ENCODE data around the gene SLC39A13.
A peak's percentile ranks its signal among the peaks of the same experiment; 100 is the strongest.

Gene SLC39A13

DNA sequence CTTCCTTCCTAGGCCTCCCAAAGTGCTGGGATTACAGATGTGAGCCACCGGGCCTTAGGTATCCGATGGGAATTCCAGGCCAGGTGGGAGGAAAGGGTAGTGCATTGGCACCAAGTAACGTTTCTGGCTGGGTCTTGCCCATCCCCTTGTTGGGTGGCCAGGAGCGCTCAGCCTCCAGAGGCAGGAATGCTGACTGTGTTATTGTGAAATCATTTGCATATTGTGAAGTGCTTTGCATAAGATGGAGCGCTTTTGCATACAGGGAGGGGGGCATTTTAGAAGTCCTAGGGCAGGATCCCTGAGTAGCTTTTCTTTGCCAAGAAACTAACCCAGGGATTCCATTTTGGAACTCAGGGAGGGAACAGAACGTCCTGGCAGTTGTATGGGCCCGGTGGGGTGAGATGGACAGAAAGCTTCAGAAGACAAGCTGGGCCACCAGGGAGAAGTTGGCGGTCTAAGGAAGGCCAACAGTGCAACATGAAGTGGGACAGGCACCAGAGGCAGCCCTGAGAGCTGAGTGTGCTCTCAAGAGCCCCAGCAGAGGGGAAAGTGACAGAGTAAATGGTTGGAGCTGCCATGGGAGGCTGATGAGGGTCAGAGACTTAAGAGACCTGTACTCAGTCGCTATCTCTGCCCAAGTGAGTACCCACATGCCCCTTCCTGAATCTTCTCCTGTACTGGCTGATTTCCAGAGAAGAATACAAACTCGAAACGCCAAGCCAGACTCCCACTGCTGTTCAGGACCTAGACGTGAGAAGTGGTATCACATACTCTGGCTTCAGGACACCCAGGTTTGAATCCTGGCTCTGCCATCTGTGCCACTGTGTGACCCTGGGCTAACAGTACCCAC lies 1.3 kb upstream of the SLC39A13 start:
- no peak for DNase-seq

DNA sequence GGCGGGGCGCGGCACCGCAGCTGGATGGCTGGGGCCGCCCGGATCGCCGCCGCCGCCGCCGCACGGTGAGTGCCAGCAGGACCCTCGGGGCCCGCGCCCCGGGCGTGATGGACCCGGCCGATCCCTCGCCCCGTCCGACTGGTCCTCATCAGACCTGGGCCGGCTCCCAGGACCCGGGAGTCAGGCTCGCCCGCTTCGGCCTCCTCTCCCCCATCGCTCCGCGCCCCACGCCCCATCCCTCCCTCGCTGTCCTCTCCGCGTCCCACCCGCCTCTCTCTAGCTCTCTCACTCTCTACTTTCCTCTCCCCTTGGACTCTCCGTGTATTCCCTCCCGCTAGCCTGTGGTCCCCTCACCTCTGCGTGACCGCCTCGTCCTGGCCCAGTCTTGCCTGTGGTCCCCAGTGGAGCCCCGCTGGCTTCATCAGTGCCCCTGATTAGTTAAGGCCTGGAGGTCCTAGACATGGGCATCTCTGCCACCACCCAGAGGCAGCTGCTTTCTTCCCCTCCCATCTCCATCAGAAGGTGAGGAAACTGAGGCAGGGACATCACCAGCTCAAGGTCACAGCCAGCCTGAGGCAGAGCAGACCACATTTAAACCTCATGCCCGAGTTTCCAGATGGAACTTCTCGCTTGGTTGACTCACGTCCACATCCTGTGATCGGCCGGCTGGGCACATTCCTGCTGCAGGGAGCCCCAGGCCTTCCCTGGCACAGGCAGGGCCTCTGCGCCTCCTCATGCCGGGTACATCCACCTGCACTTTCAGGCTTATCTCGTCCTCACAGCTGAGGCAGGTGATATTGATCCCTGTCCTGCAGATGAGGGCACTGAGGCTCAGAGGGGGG lies 429 bp downstream of the SLC39A13 start:
- DNase-seq, result peak; percentile 80

DNA sequence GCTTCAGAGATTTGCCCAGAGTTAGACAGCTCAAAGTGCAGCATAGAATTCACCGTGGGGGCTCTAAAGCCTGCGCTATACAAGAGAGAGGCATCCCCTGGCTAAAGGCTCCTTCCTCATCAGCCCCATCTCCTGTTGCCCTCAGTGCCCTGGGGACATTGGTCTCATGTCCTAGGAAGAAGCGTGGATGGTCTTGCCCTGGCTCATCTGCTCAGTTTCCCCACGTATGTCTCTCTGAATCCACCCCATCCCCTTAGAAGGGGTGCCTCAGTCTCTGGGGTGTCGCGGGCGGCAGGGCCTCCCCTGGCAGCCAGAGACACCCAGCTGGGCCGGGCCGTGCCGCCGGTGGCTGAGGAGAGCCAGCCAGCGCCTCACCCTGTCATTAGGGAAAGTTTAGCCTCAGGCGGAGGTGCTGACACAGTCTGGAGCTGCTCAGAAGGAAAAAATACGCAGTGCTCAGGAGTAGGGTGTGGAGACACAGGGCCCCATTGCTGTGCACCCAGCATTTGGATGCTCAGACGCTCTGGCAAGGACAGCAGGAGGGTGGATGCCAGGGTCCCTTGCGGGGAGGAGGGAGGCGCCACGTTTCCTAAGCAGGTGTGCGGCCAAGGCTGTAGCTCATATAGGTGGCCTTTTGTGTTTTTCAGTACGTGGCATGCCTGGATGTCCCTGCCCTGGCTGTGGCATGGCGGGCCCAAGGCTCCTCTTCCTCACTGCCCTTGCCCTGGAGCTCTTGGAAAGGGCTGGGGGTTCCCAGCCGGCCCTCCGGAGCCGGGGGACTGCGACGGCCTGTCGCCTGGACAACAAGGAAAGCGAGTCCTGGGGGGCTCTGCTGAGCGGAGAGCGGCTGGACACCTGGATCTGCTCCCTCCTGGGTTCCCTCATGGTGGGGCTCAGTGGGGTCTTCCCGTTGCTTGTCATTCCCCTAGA lies 1.3 kb downstream of the SLC39A13 start:
- DNase-seq, result peak; percentile 60

DNA sequence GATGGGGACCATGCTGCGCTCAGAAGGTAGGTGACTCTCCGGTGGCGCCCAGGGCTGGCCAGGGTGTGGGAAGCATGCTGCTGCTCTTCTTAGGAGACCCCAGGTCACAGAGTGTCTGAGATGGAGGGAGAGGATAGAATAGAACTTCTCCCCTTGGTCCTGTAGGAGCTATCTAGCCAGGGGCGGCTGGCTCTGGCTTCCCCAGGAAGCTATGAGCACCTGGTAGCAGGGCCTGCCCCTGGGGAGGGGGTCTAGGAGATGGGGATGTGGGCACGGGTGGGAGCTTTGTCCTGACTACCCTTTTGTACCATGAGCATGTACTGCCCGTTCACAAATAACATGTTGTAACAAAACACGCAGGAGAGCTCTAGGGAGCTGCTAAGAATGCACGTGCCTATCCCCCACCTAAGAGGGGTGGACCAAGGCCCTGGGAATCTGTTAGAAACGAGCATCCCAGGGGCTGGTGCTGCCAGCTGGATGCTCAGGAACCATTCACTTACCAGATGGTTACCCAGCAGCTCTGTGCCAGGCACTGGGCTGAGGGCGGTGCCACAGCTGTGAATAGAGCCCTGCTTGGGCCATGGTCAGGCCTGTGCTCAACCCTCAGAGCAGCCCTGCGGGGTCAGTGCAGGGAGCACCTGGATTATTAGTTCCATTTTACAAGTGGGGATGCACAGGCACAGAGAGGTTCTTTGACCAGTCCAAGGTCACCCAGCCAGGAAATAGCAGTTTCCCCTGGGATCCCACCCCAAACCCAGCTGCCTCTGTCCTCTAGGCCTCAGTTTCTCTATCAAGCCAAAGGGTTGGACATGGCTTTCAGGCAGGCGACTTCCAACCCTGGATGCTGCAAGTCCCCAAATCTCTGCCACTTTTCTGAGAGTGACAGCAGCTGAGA lies 2.2 kb downstream of the SLC39A13 start:
- DNase-seq, result no peak

DNA sequence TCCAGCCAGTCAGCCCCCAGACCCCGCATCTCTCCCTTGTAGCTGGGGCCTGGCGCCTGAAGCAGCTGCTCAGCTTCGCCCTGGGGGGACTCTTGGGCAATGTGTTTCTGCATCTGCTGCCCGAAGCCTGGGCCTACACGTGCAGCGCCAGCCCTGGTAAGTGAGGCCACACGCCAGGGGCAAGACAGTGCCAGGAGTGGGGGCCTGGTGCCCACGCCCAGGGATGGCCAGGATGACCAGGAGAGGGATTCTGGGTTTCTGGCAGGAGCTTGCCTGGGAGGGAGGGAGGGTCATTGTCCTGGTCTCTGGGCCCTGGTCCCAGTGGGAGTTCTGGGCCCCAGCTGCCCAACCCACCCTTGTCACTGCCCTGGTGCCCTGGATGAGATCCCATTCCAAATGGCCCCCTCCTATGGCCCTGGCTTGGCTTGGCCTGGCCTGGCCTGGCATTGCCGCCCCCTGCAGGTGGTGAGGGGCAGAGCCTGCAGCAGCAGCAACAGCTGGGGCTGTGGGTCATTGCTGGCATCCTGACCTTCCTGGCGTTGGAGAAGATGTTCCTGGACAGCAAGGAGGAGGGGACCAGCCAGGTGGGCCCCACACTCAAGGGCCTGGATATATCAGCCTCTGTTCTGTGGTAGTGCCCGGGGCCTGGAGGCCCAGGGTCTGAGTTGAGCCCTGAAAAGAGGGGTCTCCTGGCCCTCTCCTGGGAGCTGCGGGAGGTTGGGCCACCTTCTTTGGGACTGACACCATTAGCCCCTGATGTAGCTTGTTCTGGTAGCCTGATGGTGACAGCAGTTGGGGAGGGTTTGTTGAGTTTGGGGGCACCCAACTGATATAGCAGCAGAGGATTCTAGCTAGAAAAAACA lies 3.7 kb downstream of the SLC39A13 start:
- DNase-seq, result peak; percentile 83

DNA sequence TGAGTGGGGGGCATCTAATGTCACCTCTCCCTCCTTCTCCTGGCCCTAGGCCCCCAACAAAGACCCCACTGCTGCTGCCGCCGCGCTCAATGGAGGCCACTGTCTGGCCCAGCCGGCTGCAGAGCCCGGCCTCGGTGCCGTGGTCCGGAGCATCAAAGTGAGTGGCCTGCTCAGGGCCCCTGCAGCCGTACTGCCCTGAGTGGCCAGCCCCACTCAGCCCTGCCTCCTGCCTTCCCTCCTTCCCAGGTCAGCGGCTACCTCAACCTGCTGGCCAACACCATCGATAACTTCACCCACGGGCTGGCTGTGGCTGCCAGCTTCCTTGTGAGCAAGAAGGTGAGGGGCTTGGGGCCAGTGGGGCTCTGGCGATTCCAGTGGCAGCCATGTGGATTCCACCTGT lies 5.0 kb downstream of the SLC39A13 start:
- no peak for DNase-seq

DNA sequence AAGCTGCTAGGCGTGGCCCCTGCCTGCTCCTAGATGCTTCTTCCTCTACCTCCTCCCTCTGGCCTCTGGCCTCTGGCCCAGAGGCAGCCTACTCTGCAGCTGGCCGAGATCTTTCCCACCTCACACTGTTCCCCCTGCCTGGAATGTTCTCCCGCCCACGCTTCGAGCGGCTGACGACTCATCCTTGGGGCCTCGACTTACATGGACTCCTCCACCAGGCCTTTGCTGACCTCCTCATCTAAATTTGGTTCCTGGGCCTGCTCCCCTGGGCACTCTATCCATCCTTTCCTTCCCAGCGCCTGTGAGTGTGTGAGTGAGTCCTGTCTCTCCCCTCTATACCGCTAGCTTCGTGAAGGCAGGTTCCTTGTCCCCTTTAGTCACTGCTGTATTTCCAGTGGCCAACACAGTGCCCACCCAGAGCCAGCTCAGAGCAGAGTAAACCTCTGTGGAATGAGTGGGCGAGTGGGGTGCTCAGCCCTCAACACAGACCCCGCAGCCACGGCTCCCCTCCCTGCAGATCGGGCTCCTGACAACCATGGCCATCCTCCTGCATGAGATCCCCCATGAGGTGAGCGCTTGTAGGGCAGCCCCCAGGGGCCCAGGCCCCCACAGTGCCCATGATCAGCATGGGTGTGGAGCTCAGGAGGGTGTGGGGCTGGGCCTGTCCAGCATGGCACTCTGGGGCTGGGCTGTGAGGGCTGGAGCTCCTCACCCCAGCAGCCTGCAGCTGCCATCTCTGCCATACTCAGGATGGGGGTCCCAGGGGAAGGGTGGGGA lies 5.7 kb downstream of the SLC39A13 start:
- DNase-seq, result peak; percentile 82

DNA sequence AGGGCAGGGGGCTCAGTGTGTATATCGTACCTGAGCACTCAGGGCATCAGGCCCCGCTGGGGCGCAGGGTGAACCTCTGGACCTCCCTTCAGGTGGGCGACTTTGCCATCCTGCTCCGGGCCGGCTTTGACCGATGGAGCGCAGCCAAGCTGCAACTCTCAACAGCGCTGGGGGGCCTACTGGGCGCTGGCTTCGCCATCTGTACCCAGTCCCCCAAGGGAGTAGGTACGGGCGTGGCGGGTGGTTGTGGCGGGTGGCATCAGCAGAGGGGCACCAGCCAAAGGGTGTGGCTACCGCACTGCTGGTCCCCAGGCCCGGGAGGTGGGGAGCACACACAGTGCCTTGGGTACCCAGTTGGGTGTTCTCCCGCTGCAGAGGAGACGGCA lies 6.3 kb downstream of the SLC39A13 start:
- DNase-seq, result no peak

DNA sequence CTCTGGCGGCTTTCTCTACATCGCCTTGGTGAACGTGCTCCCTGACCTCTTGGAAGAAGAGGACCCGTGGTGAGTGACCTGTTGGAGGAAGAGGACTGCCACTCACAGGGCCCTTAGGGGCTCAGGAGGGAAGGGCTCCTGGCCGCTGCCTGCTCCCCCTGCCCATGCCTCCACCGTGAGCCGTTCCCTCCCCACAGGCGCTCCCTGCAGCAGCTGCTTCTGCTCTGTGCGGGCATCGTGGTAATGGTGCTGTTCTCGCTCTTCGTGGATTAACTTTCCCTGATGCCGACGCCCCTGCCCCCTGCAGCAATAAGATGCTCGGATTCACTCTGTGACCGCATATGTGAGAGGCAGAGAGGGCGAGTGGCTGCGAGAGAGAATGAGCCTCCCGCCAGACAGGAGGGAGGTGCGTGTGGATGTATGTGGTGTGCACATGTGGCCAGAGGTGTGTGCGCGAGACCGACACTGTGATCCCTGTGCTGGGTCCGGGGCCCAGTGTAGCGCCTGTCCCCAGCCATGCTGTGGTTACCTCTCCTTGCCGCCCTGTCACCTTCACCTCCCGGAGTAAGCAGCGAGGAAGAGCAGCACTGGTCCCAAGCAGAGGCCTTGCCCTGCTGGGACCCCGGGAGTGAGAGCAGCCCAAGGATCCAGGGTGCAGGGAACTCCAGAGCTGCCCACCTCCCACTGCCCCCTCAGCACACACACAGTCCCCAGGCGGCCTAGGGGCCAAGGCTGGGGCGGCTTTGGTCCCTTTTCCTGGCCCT lies 6.9 kb downstream of the SLC39A13 start:
- DNase-seq, result no peak

DNA sequence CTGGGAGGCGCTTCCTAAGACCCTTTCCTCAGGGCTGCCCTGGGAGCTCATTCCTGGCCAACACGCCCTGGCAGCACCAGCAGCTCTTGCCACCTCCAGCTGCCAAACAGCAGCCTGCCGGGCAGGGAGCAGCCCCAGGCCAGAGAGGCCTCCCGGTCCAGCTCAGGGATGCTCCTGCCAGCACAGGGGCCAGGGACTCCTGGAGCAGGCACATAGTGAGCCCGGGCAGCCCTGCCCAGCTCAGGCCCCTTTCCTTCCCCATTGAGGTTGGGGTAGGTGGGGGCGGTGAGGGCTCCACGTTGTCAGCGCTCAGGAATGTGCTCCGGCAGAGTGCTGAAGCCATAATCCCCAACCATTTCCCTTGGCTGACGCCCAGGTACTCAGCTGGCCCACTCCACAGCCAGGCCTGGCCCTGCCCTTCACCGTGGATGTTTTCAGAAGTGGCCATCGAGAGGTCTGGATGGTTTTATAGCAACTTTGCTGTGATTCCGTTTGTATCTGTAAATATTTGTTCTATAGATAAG lies 7.6 kb downstream of the SLC39A13 start:
- peak; percentile 86 for DNase-seq

DNA sequence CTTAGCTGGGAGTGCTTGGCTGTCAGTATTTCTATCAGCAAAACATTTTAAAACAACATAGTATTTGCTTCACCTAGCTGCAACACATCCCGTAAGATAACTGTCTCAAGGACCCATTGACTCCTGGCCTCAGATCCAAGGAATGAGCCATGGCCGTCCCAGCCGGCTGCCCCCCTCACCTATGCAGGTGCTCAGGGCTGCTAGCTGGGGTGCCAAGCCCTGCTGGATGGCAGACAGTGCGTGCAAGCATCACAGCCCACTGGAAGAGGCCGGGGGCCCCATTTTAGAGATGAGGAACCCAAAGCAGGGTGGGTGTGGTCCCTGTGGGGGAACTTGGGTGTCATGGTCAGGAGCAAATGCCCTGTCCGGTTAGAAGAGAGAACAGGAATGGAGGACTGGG lies 9.3 kb downstream of the SLC39A13 start:
- DNase-seq, result no peak

DNA sequence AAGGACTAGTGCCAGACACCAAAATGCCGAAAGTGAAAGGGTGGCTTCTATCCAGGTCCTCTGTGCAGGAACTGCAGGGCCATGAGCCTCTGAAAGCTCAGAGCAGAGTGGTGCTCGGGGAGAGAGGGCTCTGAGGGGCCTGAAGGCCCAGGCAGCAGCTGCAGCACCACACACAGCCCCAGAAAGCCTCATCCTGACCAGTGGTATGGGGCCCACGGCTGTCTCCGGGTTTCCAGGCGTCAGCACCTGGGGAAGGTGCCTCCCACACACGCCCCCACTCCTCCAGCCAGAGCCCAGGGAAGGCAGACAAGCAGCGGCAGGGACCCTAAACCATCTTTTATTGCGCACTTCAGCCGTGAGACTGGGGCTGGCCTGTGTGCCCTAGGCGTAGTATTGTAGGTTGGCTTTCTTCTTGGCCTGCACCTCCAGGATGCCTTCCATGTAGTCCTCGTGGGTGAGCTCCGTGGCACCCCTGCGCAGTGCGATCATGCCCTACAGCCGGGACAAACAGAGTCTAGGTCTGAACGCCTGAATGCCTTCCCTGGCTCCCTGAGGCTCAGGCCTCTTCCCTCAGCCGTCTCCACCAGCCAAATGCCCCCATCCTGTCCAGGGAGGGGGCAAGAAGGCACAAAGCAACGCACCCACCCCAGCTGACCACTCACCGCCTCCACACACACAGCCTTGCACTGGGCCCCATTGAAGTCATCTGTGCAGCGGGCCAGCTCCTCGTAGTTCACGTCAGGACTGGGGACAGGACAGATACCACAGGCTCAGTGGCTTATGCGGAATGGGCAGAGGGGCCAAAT lies 10.3 kb downstream of the SLC39A13 start:
- DNase-seq, result no peak

DNA sequence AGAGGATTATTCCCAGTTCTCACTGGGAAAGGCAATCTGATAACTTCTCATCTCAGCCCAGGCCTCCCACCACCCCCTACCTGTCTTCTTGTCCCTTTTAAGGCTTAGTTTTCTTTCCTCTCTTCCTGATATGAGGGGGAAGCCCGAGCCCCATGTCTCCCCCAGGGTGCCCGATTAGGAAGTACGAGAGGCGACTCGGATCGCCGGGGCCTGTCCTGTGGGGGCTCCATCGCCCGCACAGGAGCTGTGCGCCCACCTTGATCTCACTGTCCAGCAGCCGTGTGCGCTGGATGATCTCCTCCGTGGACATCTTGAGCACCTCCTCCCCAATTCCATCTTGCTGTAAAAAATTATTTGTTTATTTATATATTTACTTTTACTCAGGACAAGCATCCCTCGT lies 17.2 kb downstream of the SLC39A13 start:
- DNase-seq, result no peak

DNA sequence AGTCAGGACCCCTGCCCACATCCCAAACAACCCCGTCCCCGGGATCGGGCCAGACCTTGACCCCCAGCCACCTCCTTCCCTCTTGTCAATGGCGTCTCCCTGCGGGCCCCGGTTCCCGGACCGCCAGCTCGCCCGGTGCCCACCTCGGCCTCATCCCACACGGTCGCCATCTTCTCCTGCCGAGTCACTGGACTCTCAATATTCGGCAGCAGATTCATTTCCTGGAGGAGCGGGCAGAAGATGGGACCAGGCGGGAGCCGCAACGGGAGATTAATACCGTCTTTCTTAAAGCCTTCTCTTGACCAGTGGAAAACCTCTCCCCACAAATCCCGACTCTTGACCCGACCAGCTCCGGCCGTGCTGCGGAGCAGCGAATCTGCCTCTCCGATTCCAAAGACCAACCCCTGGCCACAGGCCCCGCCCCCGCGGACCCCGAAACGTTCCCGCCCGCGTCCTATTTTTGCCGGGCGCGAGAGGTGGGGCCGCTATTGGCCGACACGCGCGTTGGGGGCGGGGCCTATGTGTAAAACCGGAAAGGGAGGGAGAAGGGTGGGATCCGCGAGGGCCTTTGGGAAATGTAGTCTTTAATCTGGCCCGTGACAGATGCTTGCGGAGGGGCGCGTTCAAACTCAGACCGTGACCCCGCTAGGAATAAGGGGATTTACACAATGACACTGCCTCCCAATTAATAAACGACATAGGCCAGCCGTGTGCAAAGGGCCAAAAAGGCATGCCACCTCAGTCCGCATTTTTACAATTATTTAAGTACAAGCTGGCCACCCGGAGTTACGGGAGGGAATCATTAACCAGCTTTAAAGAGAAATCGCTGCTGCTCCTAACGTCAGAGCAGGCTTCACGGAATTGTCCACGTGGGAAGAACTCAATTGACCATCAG lies 17.9 kb downstream of the SLC39A13 start, which contains the start of gene PSMC3:
PSMC3 (minus strand) TSS at position 378 of the 895 bp plus-strand sequence; CDS start at position 218, 160 bp downstream.
- DNase-seq, result peak; percentile 97

DNA sequence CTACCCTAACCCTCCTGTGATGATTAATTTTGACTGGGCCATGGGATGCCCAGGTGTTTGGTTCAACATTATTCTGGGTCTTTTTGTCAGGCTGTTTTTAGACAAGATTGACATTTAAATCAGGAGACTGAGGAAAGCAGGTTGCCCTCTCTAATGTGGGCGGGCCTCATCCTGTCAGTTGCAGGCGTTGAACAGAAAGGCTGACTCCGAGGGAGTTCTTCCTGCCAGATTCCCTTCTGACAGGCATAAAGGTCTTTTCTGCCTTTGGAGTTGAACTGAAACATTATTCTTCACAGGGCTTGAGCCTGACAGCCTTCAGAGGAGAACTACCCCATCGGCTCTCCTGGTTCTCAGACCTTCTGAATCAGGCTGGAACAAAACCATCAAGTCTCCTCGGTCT lies 22.1 kb downstream of the SLC39A13 start:
- no peak for DNase-seq

DNA sequence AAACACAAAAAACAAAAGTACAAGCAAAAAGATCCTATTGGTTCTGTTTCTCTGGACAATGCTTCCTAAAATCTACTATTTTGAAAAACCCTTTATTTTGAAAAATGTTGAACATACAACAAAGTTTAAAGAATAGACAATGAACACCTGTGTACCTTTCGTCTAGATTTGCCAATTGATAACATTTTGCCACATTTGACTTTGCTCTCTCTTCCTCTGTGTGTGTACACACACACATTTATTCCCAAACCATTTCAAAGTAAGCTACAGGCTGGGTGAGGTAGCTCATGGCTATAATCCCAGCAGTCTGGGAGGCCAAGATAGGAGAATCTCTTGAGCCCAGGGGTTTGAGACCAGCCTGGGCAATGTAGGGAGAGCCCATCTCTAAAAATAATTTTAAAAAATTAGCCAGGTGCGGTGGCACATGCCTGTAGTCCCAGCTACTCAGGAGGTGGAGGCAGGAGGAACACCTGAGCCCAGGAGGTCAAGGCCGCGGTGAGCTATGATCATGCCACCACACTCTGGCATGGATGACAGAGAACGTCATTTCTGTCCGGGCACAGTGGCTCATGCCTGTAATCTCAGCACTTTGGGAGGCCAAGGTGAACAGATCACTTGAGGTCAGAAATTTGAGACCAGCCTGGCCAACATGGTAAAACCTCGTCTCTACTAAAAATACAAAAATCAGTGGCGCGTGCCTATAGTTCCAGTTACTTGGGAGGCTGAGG lies 23.1 kb downstream of the SLC39A13 start:
- DNase-seq, result no peak

Data from islet precursor cell (in vitro differentiated cells).